Measurements from ENCODE around the gene BIN2.

BIN2 gene

DNA sequence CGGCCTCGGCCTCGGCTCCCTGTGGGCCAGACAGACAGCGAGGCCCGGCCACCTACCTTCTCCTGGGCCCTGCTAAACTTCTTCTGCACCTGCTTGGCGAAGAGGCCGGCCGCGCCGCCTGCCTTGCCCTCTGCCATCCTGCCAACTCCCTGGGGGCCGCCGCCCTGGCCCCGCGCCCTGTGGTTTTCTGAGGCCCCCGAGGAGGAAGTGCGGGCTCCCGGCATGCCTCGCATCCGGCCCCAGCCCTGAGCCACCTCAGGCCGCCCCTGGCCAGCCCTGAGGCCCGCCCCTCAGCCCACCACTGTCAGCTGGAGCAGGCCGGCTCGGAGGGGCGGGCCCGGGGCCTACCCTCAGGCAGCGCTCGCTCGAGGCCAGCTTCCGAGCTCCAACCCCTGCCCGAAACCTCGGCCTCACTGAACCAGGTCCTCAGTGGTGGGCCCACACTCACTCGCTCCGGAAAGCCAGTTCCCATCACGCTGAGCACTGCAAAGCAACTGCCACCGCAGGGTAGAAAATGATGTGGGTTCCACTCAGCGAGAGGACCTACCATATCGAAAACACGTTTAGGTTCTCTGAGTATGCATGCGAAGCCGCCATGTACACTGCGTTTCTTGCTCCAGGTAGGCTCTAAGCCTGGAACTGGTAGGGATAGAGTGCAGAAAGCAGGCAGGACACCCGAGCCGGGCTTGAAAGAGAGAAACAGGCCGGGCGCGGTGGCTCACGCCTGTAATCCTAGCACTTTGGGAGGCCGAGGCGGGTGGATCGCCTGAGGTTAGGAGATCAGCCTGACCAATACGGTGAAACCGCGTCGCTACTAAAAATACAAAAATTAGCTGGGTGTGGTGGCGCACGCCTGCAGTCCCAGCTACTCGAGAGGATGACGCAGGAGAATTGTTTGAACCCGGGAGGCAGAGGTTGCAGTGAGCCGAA is at the start of gene BIN2:
Gene BIN2, minus strand, starts transcription at position 209 of the 930 bp plus-strand sequence. Its CDS starts 72 bp downstream, at position 137.
- in situ Hi-C loops (cut with MboI; ENCODE audit: low sequenced_read_pairs): loop anchor here (25.0 kb wide), 1 partner anchor 812 kb away; the partner anchor contains the start of gene DIP2B

DNA sequence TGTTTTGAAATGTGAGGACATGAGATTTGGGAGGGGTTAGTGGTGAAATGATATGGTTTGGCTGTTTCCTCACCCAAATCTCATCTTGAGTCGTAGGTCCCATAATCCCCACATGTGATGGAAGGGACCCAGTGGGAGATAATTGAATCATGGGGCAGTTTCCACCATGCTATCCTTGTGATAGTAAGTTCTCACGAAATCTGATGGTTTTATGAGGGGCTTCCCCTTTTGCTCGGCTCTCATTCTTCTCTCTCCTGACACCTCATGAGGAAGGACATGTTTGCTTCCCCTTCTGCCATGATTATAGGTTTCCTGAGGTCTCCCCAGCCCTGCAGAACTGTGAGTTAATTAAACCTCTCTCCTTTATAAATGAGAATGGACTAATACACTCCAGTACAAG is 49.2 kb upstream of the BIN2 start:
- in situ Hi-C loops (cut with MboI; ENCODE audit: low sequenced_read_pairs): no loop called here

DNA sequence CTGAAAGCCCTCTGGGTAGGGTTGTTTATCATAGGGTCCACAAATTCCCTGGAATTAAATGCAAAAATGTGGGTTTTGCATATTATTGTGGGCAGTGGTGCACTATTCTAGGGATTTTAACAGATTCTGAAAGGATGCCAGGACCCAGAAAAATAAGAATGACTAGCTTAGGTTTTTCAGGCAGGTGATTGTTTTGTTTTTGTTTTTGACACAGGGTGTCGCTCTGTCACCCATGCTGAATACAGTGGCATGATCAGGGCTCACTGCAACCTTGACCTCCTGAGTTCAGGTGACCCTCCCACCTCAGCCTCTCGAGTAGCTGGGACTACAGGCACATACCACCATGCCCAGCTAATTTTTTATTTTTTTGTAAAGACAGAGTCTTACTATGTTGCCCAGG is 48.0 kb upstream of the BIN2 start:
- in situ Hi-C loops (cut with MboI; ENCODE audit: low sequenced_read_pairs): no loop called here

DNA sequence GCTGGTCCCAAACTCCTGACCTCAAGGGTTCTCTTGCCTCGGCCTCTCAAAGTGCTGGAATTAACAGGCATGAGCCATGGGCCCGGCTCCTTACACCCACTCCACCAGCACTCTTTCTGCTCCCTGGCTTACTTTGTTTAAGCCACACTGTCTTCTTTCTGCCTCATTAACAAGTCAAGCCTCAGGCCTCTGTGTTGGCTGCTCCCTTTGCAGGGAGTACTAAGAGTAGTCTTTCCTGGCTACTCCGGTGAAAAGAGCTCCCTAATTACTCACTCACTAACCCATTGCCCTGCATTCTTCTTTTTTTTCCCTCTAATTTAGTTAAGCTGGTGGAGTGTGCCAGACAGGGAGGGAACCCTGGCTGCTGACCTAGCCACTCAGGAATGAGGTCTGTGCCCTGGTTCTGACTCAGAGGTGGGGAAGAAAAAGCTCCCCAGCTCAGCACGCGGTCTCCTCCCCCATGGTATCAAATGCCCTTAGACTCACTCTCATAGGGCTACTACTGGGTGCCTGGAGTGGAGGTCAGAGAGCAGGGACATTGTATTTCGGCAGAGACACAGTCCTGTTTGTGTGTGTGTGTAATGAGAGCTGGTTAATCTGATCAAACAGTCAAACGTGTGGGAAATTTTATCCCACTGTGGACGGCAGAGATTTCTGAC is 47.5 kb upstream of the BIN2 start:
- in situ Hi-C loops (cut with MboI; ENCODE audit: low sequenced_read_pairs): no loop called here

DNA sequence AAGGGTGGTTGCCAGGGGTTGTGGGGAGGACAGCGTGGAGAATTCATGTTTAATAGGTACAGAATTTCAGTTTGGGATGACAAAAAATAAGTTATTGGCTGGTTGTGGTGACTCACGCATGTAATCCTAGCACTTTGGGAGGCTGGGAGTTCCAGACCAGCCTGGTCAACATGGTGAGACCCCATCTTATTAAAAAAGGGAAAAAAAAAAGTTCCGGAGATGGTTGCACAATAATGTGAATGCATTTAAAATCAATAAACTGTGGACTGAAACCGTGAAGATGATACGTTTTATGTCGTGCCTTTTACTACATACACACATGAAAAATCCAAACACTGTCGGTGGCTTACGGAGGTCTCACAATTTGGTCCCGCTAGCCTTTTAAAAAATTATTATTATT is 46.7 kb upstream of the BIN2 start:
- in situ Hi-C loops (cut with MboI; ENCODE audit: low sequenced_read_pairs): no loop called here

DNA sequence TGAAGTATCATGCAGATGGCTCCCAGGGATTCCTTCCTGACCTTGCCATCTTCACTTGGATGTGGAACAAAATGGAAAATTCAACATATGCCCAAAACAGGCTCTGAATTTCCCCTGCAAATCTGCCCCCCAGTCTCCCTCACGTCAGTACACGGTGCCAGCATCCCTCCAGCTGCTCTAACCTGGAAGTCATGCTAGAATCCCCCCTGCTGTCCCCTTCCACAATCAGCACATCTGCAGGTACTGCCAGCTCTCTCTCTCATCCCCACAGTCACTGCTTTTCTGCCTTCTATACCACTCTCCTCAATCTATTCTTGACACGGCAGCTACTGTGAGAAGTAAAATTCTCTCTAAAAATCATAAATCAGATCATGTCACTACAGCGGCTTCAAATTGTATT is 45.6 kb upstream of the BIN2 start:
- in situ Hi-C loops (cut with MboI; ENCODE audit: low sequenced_read_pairs): no loop called here

DNA sequence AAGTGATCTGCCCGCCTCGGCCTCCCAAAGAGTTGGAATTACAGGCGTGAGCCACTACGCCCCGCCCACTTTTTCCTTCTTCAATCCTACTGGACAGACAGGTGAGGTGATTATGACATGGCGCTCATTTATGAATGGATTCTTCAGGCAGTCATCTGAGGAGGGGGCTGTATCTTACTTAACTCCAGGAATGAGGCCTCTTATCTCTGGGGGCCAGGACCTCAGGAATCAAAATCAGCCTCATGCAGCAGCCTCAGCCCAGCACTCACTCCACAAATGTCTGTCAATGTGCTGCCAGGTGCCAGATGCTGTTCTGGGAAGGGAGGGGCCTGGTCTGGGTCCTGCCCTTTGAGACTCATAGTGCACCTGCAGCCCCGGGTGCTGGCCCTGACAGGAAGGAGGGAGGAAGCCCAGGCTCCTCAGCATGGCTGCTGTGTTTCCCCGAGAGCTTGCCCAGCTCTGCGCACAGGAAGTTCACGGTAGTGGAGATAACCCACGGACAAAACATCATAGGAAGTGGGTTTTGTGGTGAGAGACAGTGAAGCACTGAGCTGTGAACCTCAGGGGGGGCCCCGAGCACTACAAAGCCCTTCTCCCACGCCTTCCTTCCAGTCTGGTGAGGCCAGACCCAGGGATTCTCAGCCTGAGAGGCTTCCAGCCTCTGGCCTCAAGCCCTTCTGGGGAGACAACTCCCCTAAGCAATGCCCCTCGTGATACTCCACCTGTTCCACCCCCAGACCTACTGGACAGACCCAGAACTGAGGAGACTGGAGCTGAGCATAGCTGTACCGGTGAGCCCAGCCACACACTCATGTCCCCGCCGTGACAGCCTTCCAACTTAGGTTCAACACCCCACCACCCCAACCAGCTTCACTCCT is 44.9 kb upstream of the BIN2 start:
- in situ Hi-C loops (cut with MboI; ENCODE audit: low sequenced_read_pairs): no loop called here

DNA sequence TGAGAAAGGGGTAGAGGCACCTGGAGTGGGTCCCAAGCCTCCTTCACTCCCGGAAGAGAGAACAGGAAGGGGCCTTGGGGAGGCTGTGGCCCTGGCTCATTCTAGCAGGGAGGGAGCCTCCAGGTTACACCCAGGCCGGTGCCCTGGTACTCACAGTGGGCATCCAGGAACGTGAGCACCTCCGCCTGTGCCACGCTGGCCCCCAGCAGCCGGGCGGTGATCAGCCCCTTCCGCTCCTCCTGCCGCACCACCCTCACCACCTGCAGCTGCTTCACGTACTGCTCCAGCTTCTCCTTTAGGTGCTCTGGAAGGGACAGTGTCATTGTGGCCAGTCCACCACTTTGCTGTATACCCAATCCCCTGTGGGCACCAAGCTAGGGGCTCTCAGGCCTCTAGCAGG is 41.3 kb upstream of the BIN2 start:
- in situ Hi-C loops (cut with MboI; ENCODE audit: low sequenced_read_pairs): no loop called here

DNA sequence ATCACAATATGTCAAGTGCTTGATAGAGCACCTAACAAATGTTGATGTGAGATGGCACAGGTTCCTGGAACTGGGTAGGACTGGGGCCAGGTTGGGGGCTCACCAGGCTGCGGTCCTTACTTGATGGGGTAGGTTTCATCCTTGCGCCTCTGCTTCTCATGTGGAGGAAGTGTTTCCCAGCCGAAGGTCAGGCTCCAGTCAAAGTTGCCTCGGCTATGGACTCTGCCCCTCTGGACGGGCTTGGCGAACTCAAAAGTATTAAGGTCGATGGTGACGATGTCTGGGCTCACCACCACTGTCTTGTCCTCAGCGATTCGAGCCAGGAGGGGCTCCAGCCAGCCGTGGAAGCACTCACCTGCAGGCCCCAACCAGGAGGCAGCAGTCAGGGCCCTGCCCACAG is 40.0 kb upstream of the BIN2 start:
- in situ Hi-C loops (cut with MboI; ENCODE audit: low sequenced_read_pairs): no loop called here

DNA sequence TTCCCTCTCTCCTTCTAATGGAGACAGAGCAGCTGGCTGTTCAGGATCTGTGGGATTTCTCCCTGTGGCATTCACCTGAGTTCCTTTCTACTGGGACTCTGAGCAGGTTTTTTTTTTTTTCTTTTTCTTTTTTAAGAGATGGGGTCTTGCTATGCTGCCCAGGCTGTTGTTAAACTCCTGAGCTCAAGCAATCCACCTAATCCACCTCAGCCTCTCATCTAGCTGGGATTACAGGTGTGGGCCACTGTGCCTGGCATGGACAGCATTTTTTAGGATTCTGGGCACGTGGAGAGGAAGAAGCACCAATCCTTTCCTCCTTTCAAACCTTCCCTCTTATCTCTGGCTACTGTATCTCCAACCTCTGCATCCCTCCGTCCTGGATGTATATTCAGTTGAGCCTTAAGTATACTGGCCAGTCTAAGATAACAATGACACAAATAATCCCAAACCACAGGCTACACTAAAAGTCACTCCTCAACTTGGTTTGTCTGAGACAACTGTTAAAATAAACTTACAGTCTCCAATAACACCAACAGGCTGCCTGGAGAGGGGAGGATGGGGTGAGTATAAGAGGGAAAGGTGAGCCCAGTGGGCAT is 38.9 kb upstream of the BIN2 start:
- in situ Hi-C loops (cut with MboI; ENCODE audit: low sequenced_read_pairs): no loop called here

DNA sequence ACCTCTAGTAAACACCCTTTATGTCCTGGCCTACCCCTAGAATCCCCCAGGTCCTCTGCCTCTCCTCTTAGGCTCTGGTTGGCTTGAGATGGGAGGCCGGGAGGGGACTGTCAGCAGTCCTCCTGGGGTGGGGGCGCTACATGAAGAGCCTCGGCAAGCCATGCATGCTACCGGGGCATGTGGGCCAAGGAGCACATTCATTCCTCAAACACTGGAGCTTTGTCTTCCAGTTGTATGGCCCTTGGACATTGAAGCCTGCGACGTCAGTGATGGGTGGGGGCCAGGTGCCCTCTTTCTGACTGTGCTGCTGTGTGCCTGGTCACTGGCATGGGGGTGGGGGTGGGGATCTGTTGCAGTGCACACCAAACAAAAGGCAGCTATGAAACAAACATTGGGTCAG is 38.3 kb upstream of the BIN2 start:
- in situ Hi-C loops (cut with MboI; ENCODE audit: low sequenced_read_pairs): no loop called here

DNA sequence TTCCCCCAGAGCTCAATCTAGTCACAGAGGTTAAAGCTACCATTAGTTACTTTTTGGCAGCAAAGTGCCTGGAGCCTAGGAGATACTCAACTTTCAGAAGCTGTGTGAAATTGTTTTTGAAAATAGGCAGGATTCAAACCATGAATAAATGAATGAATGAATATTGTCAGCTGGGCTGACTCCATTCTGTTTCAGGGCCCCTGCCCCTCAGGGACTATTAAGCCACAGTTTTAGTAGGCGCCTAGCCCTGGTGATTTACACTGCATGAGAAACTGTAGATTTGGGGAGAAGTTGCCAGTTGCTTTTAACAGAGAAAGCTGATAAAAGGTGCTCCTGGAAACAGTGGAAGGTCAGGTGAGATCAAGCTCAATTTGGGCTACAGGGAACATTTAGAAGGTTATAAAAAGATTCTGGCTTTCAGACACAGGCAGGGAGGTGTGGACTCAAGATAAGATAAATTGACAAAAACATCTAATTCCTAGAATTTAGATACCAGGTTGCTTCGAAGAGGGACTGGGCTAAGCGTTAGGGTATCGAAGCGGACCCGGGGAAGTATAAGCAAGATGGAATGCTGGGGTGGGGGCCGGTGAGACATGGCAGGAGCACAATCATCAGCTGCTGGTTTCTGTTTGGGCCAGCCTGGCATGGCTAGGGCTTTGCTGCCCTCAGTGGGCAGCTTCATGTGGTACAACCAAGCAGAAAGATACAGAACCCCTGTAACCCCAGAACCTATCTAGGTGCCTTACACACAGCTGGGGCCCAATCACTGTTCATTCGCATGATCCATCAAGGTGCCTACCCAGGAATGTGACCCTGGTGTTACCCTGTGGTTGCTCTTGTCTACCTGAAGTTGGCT is 37.4 kb upstream of the BIN2 start:
- in situ Hi-C loops (cut with MboI; ENCODE audit: low sequenced_read_pairs): no loop called here

DNA sequence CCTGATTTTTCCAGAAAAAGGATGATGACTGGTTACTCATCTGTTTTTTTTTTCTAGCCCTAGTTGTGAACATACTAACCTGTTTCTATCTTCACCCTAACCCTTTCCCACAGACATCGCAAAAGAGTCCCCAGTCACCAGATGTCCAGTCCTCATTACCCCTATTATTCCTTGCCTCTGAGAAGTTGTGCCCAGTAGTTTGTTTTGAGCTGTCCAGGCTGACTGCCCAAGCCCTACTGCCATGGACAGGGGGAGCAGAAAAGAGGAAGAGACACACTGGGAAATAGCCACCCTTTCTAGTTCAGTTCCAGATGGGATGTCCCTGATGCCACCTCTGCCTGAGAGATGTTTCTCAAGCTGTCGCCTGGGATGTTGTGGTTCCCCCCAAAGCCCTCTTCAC is 36.3 kb upstream of the BIN2 start:
- in situ Hi-C loops (cut with MboI; ENCODE audit: low sequenced_read_pairs): no loop called here

DNA sequence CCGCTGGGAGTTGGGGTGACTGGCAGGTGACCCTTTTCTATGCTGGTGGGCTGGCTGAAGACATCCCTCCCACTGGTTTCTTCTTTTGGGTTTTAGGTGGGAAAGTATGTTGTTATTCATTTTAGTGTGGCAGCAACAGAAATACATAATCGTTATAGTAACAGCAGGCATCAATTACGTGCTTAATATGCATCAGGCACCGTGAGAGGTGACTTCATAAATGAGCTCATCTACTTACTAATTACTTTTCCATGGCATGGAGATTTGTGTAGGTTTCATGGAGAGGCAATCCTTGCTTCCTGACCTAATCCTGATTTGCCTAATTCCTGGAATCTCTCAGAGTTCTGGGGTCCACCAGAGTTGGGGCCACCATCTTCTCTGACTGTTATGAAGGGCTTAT is 35.9 kb upstream of the BIN2 start:
- in situ Hi-C loops (cut with MboI; ENCODE audit: low sequenced_read_pairs): no loop called here

DNA sequence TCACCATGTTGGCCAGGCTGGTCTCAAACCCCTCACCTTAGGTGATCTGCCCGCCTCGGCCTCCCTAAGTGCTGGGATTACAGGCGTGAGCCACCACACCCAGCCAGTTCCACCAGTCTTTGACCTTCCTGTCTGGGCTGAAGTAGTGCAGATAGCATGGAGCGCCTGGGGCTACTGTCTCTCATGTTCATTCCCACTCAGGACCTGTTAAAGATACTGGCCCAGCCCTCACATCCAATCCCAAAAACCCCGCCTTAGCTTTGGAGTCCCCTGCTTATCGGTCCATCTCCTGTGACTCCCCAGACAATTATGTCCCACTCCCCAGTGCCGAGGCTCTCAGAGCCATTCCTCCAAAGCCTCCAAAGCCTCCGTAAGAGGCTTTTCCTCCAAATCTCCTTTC is 34.5 kb upstream of the BIN2 start:
- in situ Hi-C loops (cut with MboI; ENCODE audit: low sequenced_read_pairs): no loop called here

DNA sequence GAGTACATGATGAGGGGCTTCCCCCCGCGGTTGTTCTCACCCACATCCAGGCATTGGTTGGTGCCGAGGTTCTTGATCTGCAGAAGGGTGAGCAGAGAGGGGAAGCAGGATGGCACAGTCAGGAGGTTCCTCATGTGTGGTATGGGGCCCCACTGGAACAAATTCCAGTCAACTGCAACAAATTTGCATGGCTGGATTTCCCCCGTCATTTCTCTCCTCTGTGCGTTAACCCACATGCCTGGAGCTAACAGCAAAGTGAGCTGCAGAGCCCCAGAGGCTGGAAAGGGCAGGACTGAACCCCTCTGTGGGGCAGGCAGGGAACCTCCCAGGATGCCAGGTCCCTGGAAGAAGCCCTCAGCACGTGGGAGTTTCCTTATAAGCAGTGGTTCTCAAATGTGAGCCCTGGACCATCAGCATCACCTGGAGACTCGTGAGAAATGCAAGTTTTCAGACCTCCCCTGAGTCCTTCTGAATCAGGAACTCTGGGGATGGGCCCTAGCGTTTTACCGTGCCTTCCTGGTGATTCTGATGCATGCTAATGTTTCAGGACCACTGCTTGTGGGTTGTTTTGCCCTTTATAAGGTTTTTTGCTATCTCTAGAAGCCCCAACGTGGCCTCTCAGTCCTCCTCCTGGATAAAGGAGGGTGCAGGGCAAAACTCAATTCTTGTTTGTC is 33.5 kb upstream of the BIN2 start:
- in situ Hi-C loops (cut with MboI; ENCODE audit: low sequenced_read_pairs): no loop called here

DNA sequence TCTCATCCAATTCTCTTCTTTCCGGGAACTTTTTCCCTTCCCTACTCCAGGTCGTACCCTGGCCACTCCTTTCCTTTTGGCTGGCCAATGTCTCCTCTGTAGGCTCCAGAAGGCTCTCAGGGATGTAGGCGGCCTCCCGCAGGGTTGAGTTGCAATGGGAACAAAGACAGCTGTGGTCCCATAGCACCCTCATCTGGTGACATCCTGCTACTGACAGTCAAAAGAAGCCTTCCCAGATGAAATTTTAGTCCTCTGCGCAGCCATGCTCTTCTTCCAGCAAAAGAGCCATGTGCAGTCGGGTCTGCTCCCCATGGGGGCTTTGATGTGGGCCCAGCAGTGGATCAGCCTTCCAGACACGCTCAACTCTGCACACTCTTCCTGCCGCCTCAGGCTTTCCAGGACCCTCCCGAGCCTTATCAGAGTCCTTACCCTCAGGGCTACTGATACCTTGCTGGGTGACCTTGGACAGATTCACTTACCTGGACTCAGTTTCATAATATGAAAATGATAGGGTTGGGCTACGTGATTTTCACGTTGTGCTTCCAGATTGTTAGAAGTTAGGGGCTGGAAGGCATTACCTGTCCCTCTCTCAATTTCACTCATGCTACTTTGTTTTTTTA is 28.0 kb upstream of the BIN2 start:
- in situ Hi-C loops (cut with MboI; ENCODE audit: low sequenced_read_pairs): no loop called here

DNA sequence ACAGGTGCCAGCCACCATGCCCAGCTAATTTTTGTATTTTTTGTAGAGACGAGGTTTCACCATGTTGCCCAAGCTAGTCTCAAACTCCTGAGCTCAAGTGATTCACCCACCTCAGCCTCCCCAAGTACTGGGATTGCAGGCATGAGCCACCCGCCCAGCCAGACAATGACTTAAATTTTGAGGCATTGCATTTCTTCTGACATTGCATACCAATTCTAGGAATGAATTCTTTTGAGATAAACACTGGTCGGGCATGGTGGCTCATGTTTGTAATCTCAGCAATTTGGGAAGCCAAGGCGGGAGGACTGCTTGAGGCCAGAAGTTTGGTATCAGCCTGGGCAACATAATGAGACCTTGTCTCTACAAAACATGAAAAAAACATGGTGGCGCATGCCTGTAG is 25.1 kb upstream of the BIN2 start:
- in situ Hi-C loops (cut with MboI; ENCODE audit: low sequenced_read_pairs): loop anchor here (25.0 kb wide), 1 partner anchor 562 kb away; no protein-coding TSS in a partner anchor

DNA sequence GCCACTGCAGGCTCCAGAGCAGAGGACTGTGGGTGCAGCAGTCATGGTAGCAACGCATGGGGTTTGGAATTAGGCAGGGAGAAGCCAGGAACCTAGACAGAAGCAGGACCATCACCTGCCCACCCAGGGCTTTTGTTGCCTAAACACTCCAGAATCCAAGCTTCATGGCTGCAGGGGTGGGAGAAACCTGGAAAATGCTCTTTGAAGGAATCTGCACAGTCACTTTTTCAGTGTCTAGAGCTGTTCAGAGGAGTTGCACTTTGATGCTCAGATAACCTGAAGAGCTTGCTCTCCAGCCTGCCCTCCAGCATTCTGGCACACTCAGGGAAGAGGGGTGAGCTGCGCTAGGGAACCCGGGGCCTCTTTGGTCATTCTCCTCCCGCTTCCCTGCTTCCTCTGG is 24.1 kb upstream of the BIN2 start:
- in situ Hi-C loops (cut with MboI; ENCODE audit: low sequenced_read_pairs): loop anchor here (25.0 kb wide), 1 partner anchor 561 kb away; no protein-coding TSS in a partner anchor
